Stimulated activated CD4-positive, alpha-beta T cell treated with anti-CD3 and anti-CD28 coated beads, Interleukin-15, amount 100 ng/mL, for 1 hour (primary cell): ENCODE data around the gene MSX1.

Source experiments
- DNase-seq, 2 donors: peaks; one replicate each; pipeline ENCODE4 v3.0.0-alpha.2; 2020; ENCODE audit warnings: low read depth in 1 of 2, low spot score in 1 of 2

Gene MSX1

DNA sequence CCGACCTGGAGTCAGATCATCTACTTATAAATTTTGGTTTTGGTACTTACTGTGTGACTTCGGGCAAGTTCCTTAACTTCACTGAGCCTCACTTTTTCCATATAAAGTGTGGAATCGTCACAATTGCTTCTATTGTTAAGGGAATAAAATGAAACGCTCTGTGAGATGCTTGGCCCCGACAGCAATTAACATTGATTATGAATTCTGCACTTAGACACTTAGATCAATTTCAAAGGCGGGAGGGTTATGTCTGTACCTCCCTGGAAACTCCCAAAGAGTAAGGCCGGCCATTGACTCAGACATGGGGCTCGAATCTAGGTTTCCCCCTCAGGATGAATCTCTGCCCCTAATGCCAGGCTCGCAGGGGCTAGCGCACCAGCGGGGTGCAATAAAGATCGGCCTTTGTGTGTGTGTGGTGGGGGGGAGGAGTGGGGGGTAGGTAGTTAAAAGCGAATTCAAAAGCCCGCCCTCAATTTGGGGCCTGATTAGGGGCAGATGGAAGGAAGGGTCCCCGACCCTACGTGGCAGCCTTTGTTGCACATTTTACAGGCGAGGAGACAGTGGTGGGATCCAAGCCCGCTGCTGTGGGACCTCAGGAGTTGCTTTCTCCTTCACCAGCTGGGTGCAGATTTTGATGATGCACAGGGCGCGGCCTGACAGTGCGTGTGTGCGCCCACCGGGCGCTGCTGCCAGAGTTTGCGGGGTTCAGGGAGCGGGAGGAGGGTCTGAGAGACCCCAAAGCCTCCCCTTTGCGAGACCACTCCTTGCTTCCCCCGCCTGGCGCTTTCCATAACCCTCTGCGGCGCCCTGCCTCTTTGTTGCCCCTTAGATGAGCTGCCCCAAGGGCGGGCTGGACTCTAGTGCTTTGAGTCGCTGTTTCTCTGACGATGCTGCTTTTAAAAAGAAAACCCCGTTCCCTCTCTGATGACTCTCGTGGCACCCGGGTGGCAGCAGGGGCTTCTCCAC, 9.6 kb downstream of the MSX1 start:
- DNase-seq: no peak

DNA sequence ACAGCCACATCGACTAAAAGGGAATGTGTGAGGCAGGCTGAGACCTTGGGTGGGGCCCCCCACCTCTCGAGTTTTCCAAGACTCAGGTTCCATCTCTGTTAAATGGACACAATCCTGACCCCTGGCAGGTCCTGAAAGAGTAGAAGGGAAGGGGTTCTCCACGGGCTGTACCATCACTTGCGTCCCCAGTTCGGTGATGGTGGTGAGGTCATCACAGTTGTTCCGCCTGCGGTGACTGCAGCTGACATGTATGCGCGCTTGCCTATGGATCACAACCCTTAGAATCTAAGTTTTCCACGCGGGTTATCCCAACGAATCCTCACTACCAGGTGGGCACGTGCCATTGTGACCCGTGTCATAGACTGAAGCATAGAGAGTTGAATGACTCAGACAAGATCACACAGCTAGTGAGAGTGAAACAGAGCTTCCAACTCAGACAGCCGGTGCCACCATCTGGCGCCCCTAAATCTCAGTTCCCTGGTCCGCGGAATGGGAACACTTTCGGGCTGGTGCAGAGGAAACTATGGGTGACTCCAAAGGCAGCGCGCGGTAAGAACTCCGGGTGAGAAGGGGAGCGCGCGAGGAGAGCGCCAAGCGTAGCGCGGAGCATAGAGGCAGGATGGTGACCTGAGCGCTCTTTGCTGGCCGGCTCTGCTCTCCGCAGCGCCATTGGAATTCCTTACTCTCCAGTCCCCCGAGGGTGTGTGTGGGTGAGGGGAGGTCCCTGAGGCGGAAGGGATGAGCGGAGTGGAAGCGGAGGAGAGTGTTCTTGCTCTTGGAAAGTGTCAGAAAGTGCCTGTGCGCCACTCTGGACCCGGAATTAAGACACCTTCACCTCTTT, 10.5 kb downstream of the MSX1 start:
- no peak for DNase-seq

DNA sequence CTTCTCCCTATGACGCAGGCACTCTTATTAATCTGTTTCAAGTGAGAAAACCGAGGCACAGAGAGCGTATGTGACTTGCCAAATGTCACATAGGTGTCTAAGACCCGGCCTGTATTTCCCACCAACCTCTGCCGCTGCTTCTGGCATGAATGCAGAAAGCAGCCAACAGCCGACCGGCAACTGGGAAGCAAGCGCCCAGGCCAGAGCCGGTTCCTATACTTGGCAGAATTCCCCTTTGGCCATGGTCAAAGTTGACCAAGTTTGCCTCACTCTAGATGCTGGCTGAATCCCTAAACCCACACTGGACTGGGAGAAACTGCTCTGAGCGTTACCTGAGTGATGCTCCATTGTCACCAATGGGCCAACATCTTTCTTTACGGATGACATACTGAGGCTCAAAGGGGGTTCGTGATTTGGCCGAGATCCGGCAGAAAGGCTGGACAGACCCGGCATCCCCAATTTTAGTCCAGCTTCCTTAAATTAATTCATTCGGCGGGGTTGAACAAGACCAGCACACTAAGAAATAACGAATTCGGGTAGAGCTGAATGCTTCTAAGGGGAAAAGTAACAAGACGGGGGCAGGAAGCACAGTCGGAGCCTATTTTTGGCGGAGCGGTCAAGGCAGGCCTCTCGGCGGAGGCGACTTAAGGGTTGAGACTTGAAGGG, 11.2 kb downstream of the MSX1 start:
- no peak for DNase-seq

DNA sequence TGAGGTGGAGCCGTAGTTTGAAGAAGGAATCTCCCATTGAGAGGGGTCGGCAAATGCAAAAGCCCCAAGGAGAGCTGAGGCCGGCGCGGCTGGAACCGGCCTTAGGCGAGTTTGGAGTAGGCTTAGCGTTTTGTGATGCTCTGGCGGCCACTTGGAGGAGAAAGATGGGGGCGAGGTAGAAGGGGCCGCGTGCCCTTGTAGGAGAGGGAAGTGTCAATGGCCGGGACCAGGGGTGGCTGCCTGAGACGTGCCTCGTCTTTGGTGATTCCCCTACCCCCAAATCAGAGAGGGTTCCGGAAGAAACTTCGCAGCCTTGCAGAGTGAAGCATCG, 11.7 kb downstream of the MSX1 start:
- DNase-seq: no peak

DNA sequence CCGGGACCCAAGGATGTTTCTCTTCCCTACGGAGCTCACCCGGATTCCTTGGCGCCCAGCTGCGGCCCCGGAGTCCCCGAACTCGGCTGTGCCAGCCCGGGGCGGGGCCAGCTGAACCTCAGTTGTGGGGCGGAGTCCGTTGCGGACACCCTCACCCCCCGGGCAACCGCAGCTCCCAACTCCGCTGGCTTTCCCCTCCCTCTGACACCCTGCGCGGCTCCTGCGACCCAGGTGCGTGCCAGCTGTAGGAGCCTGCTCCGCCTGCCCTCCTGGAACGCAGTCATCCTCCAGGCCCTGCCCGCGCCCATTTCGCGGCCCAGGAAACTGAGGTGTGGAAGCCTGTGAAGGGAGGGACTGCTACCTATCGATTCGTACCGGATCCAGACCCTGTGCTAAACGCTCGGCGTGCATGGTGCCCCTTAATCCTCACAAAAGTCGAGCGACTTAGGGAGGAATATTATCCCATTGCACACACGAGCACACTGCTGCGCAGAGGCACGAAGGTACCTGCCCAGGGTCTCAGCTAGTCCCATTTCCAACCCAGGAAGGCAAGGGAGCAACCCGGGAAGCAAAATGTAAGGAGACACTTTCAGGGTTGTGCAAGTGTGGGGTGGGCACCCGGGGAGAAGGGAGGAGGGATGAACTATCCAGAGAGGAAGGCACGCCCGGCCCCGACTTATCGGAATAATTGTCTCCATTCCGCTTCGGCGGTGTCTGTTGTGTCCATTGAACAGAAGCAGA, 12.3 kb downstream of the MSX1 start:
- no peak for DNase-seq

DNA sequence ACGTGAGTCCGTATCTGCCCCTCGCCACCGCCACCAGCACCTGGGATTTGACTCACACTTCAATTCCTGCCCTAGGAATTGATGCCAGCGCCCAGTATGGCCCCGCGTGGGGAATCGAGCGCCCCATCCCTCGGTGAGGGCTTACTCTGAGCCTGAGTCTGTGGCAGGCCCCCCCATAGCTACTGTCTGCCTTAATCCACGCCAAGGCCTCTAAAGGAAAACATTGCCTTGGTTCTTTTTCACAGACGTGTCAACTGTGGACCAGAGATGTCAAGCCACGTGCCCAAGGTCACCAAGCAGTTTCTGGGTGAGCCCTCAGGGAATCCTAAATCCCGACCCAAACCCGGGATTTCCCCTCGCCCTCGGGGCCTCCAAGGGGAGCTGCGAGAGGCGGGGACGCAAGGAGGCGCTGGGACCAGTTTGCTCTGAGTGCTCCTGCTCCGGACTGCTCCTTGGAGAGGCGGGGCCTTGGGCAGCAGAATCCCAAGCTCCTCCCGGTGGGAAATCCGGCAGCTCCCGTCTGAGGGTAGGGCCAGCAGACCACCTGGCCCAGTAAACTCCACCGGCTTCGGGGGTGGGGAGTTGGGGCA, 12.9 kb downstream of the MSX1 start:
- no peak for DNase-seq

DNA sequence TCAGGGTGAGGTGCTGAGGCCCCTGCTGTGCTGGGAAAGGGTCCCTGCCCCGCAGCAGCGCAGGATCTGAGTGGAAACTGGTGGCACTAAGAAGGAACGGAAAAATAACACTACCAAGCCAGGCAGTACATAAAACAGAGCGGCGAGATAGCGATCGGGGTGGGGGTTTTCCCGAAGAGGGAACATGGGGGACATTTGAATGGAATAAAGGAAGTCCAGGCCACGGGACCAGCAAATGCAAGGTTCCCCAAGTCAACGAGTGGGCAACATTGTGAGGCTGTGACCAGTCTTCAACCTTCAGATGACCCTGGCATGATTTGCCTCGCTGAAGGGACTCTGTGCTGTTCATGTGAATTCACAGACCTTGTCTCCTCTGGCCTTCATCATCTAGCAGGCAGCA, 13.7 kb downstream of the MSX1 start:
- DNase-seq: no peak

DNA sequence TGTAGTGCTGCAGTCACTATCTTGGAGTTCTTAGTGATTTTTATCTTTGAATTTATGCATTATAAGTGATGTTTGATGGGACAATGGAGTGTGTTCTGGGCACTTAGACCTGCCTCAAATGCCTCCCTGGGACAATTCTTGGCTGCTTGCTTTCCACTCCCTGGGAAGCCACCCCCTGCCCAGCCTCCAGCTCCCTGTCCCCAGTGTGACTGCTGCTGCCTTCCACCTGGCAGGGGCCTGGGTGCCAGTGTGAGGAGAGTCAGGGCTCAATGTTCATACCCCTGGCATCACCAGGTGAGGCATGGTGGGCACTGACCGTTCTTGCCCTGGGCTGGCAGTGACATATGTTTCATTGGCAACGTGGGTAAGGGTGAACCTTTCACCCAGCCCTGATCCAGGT, 14.8 kb downstream of the MSX1 start:
- DNase-seq: no peak

DNA sequence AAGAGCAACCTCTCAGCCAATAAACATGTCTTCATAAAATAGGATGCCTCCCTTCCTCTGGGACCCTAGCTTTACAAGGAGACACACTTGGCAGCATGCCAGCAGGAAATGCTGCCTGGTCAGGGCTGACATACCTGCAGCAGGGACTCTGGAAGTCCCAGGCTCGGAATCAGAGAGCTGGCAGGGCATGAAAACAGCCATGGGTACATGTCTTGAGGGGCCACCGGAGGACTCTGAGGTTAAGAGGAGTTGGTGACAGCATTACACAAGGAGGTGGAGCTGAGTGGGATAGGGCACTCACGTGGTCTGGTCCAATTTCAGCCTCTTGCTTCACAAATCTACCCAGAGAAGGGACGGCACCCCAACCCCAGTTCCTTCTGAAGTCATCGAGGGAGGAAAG, 15.7 kb downstream of the MSX1 start:
- DNase-seq: no peak

DNA sequence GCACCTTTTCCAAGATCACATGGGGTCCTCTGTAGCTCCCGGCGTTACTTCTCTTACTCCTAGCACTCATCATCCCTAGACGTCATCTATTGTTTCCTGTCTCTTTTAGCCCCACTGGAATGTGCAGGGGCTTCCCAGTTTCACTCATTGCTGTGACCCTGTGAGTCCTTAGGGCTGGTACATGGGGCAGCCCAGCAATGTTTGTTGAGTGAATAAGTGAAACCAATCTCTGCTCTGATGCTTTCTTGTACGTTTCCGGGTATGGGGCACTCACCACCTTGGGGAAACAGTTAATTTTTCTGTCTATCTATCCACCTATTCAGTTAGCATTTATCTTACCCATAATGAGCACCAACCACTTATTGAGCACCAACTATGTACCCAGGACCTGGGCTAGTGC, 16.1 kb downstream of the MSX1 start:
- no peak for DNase-seq

DNA sequence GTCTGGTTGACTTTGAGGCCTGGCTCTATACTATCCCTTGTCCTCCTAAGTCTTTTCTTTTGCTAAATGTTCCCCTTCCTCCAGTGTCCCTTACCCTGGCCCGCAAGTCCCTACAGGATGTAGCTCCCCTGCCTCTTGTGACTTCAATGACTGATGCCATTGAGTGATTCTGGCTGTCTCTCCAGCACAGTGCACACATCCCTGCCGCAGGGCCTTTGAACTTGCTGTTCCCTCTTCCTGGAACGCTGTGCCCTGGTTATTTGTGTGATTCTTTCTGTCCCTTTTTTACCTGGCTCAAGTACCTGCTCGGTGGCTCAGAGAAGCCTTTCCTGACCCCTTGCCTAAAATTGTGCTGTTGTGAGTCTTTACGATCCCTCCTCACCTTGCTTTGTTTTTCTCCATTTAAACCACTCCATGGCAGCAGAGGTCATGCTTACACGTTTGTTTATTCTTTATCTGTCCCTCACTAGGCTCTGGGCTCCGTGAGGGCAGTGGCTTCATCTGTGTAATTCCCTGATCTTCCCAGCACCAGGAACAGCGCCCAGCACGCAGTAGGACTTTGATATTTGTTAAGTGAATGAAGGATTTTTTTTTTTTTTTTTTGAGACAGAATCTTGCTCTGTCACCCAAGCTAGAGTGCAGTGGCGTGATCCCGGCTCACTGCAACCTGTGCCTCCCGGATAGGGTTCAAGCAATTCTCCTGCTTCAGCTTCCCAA, 17.6 kb downstream of the MSX1 start:
- no peak for DNase-seq

DNA sequence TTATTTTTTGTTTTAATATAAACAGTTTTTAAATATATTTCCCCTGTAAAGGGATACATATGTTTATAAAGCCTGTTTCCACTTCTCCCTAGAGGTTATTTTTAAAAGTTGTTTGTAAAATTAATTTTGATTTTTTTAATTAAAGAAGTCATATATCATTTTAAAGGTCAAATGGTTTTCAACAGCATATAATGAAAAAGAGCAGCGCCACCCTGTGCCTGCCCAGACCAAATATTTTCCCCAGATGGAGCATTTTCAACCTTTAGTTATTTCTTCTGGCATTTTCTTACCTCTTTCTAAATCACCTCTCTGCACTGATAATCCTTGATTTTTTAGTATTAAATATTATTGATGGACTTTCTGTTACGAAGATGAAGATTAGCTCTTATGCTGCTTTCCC, 21.0 kb downstream of the MSX1 start:
- no peak for DNase-seq

DNA sequence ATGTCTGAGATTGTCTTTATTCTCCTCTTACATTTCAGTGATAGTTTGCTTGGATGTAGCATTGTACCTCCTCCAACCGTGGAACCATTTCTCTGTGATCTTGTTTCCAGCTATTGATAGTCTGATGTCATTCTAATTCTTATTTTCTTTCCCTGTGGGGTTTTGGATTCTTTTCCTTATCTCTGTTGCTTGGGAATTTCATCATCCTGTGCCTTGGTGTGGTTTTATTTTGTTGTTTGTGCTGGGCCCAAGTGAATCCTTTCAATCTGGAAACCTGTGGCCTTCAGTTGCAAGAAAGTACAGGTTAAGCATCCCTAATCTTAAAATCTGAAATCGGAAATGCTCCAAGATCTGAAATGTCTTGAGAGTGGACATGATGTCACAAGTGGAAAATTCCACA, 22.0 kb downstream of the MSX1 start:
- no peak for DNase-seq

DNA sequence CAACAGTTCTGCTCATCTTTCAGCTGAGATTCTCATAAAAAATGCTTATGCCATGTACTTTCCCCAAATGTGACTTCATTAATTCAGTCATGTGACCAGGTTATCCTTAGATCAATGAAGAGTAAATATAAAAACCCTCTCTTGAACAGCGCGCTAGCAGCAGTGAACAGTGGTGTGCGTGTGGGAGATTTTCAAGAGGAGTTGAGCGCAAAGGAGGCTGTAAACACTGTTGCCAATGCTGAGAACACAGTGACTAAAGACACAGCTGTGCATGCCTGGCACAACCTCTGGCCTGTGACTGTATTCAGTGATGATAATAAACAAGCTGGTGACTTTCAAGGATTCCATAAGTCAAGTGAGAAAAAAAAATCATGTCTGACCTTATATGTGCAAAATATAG, 25.1 kb downstream of the MSX1 start:
- no peak for DNase-seq

DNA sequence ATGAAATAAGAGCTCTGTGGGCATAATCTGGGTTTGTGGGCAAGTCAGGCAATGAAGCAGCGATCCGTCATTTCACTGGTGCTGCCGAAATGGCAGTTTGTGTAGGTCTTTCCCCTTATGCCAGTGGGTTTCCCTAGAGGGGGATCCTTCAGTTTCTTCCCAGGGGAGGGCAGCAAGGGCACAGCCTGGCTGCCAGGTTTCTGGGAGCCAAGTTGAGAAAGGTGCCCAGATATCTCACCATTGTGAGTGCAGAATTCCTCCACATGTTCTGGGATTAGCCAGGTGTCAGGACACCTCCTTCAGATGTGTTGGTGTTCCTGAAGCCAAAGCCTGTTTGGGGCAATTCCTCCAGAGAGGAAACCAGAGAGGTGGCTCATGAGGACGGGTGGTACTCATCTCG, 28.0 kb downstream of the MSX1 start:
- no peak for DNase-seq

DNA sequence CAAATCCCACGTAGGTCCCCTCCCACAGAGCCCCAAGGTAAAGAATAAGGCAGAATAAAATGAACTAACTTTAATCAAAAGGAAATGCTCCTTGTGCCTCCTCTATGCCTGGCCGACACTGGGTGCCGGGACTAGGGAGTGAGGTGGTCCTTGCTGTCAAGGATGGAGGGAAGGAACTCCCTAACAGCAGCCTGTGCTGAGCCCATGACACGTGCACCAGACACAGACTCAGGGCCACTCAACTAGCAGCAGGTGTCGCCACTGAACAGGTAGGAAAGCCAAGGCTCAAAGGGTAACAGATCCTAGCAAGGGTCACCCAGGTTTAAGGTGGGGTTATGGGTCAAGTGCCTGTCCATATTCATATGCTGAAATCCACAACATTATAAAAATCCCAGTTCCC, 29.2 kb downstream of the MSX1 start:
- no peak for DNase-seq

DNA sequence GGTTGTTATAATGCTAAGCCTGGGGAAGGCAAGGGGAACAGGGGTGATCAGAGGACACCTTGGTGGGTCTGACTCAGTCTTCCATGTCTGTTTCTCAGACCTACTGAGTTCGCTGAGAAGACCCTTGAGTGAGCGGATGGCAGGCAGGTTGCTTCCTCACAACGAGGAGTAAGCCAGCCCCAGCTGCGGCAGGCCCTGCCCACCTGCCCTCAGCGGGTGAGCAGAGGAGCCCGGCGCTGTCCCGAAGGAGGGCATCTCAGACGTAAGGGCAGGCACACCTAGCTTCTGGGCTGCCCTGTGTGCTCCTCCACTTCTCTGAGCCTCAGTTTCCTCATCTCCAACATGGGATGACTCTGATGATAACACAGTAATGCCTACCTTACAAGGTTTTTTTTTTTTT, 30.3 kb downstream of the MSX1 start:
- DNase-seq: no peak

DNA sequence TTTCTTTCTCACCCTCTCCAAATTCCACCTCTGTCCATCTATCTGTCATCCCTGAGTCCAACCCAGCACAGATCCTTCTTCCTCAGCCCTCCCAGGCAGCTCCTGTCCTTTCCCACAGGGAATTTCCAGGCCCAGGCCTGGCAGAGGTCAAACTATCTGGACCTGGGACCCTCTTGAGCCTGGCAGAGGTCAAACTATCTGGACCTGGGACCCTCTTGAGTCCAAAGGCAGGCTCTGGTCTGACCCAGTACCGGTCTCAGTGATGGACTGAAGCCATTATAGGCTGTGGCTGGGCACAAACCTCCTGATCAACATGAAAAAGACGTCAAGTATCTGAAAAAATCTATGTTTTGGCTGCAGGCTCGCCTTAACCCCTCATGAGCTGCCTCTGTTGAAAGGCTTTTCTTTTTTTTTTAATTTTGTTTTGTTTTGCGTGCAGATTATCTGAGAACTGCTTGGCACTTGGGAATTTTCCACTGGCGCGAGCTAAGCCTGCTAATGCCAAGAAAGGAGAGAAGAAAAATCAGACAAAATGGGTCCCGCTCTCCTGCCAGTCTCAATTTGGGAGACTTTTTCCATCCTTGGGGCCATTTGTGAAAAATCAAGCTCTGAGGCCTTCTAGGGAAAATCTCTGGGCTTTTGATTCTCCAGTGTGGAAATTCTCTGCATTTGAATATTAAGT, 31.2 kb downstream of the MSX1 start:
- DNase-seq: no peak

DNA sequence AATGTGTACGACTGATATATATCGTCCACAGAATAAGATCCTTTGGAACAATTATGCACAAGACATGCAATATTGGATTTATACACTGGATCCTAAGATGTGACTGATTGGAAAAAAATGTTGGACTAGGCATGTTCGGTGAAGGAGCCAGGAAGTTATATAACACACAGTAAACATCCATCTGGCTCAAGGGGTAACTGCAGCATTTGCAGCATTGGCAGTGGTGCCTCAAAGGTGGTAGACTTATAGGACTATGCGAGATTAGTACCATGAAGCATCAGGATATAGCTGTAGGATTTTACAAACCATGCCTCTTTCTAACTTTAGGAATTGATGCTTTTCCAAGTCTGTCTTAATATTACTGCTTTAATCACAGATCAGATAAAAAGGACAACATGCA, 34.3 kb downstream of the MSX1 start:
- DNase-seq: no peak
